HK-2 (cell line): ENCODE results near the gene SNX8.
"Not testable (repeated sequence)": the region's sequence is repeated elsewhere in the genome, so short reads cannot be mapped to it uniquely, and the experiment has no call there.

Experiments used
- DNase-seq: peaks from one replicate; pipeline ENCODE4 v3.0.0-alpha.2; 2018; ENCODE audit not compliant: unreplicated experiment

SNX8 gene, protein sequence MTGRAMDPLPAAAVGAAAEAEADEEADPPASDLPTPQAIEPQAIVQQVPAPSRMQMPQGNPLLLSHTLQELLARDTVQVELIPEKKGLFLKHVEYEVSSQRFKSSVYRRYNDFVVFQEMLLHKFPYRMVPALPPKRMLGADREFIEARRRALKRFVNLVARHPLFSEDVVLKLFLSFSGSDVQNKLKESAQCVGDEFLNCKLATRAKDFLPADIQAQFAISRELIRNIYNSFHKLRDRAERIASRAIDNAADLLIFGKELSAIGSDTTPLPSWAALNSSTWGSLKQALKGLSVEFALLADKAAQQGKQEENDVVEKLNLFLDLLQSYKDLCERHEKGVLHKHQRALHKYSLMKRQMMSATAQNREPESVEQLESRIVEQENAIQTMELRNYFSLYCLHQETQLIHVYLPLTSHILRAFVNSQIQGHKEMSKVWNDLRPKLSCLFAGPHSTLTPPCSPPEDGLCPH

DNA sequence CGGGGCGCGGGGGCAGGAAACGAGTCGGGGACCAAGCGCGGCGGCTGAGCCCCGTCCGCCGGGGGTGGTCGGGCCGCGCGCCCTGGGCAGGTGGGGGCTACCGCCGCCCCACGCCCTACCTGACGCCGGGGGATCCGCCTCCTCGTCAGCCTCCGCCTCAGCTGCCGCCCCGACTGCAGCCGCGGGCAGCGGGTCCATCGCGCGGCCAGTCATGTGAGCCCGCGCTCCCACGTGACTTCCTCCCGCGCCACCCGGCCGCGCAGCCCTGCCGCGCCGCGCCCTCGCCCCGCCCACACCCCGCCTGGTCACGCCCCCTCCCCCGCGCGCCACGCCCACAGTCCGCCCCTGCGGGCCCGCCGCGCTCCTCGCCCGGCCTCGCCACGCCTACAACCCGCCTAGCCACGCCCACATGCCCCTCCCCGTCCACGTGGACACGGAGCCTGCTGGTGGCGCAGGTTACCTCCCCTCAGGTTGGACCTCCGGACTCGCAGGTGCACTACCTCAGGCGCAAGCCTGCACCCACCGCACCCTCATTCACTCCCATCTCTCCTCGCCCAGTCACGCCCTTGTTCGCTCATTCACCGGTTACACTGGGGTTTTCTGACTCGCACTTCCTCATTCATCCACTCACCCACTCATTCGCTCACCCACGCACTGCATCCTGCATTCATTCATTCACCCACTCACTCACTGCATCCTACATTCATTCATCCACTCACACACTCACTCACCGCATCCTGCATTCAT lies at the start of gene SNX8:
Gene SNX8 (minus strand): TSS at position 233 of the 747 bp plus-strand sequence. CDS start 20 bp downstream, at position 213.
- peak; percentile 97 for DNase-seq

DNA sequence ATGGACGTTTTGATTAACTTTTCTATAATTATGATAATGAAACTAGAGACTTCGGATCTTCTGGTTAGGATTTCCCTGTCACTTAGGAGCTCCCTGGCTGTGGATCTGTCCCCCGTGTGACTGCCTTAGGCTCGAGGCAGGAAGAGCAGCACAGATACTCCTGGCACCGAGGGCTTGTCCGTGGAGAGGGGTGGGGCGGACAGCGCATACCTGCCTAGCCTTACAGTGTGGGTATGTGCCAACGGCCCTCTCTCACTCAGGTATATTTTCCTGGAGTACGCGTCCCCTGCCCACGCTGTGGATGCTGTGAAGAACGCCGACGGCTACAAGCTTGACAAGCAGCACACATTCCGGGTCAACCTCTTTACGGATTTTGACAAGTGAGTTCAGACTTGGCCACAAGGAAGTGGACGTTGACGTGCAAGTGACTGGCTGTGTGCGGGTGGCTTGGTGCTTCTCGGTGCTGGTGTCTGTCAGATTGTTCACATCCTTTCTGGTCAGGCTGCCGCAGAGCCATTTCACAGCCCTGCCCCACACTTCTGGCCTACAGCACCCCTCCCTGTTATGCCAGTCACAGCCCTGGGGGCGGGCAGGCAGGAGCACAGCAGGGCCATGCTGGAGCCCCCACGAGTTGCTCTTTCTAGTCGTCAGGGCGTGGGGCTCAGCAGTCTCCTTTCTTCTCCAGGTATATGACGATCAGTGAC lies 48.3 kb upstream of the SNX8 start:
- DNase-seq, result no peak

DNA sequence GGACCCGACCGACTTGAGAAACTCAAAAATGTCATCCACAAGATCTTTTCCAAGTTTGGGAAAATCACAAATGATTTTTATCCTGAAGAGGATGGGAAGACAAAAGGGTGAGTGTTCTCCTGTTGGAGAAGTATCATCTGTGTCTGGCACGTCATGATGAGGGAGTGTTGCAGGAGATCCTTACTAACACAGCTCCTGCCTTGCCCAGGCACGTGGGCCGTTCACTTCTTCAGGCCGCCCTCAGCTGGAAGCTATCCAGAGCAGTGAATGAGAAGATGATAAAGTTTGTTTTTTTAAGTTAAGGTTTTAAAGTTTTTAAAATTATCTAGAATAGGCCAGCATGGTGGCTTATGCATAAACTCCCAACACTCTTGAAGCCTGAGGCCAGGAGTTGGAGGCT lies 46.6 kb upstream of the SNX8 start:
- DNase-seq, result no peak

DNA sequence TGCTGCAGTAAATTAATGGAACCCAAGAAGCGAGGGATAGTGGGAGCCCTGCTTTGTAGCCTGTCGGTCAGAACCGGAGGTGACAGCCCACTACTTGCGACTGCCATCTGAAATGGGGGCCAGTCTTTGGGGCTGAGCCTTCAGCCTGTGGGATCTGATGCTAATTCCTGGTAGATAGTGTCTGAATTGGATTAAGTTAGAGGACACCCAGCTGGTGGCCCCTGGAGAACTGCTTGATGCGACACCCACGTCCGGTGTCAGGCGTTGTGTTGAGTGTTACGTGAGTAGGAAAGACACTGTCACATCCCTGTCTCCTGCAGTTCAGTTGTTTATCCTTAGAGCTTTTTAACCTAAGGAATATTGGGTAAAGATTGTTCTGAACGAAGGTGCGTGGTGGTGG lies 45.4 kb upstream of the SNX8 start:
- DNase-seq, result no peak

DNA sequence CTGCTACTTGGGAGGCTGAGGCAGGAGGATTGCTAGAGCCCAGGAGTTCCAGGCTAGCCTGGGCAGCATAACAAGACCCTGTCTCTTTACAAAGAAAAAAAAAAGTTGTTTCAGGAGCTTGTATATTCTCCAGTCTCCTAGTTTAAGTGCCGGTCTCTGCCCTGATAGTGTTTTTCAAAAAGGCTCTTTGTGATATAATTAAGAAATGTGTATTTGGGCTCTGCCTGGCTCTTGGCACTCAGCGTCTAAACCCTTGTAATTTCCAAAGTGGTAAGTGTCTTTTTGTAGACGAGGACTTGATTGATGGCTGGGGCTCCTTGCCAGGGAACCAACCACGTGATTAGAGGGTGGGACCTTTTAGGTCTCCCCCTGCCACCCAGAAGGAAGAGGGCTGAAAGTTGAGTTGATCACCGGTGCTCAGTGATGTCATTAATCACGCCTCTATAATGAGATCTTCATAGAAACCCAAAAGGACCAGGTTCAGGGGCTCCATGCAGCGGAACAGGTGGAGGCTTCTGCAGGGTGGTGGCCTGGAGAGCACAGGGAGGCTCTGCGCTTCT lies 44.8 kb upstream of the SNX8 start:
- no peak for DNase-seq

DNA sequence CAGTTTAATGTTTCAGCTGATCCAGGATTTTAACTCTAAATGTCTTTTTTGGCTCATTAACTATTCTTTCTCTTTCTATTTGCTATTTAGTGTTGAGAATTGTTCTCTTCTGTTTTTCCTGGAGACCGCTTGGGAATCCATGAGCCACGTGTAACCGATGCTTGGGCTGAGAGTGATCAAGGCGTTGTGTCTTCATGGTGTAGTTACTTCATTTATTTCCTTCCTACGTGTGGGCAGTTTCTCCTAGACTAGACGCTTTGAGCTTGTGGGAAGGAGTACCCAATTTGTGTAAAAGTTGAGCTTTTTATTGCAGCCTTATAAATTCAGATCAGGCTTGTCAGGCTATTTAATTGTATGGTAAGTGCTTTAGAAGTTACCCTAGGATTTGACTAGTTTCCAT lies 43.3 kb upstream of the SNX8 start:
- no peak for DNase-seq

DNA sequence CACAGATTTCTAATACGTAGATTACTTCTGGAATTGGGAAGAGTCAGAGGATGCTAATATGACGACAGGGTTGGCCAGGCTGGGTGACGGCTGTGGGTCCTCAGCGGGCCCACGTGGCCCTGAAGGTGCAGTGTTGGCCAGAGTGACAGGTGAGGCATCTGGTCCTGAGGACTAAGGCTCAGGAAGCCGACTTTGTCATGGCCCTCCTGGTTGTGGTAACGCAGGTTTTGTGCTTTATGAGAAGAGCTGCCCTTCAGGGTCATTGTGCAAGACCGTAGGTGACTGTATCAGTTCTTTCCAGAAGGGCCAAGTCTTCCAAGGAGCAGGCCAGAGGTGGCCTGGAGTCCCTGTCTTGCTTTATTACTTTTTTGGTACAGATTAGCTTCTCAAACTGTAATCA lies 42.9 kb upstream of the SNX8 start:
- DNase-seq, result no peak

DNA sequence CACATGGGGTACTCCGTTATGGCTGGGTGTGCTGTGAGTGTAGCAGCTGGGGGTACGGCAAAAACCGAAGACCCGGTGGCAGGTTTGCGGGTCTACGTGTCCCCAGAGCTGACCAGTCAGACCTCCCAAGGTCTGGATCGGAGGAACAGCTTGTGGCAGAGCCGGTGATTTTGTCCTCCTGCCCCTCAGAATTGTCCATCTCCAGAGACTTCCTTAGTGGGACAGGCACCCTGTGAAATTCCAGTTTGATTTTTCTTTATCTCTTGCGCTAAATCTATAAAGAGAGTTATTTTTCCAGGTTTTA lies 41.4 kb upstream of the SNX8 start:
- DNase-seq, result no peak

DNA sequence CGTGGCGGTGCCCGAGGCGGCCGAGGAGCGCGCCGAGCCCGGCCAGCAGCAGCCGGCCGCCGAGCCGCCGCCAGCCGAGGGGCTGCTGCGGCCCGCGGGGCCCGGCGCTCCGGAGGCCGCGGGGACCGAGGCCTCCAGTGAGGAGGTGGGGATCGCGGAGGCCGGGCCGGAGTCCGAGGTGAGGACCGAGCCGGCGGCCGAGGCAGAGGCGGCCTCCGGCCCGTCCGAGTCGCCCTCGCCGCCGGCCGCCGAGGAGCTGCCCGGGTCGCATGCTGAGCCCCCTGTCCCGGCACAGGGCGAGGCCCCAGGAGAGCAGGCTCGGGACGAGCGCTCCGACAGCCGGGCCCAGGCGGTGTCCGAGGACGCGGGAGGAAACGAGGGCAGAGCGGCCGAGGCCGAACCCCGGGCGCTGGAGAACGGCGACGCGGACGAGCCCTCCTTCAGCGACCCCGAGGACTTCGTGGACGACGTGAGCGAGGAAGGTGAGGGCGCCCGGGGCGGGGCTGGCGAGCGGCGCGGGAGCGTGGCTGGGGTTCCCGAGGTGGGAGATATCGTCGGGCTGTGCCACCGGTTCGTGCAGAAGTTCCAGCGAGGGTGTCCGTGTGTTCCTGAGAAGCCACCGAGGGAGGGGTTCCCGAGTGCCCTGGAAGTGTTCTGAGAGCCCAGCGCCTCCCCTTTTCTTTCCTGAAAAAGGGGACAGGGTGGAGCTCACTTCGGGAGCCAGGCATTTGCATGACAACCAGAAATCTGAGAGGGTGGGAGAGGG lies 40.9 kb upstream of the SNX8 start:
- peak; percentile 35 for DNase-seq

DNA sequence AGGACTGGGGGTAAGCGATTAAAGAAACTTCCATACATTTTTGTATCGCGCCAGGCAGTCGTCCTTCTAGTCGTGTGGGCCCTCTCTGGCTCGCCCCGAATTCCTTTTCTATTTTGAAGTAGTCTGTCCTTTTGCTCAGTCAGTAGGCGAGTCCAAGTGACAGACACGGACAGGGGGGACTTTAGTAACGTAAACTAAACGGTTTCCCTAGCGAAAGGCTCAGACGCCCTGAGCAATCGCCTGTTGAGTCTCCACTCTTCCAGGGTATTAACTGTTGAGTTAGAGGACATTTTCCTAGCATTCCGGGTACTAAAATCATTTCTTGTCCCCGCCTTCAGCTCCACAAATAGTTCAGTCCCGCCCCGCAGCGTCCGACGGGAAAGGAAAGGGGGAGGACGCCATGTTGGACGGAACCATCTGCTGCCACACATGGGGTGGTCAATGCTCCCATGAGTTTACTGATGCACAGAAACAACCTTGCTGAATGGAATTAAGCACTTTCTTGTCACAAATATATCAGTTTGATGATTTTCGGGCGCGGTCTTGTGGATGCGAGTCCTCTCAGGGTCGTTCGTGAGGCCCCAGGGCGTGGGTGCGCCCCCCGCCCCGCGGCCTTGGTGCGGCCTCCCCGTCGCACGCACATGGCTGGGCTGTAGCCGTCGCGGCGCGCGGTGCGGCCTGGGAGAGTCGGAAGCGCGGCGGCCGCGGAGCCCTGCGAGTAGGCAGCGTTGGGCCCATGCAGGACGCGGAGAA lies 40.1 kb upstream of the SNX8 start, which contains the start of gene EIF3B:
Gene EIF3B (plus strand): TSS at position 642 of the 753 bp plus-strand sequence. CDS start 95 bp downstream, at position 737.
- peak; percentile 86 for DNase-seq

DNA sequence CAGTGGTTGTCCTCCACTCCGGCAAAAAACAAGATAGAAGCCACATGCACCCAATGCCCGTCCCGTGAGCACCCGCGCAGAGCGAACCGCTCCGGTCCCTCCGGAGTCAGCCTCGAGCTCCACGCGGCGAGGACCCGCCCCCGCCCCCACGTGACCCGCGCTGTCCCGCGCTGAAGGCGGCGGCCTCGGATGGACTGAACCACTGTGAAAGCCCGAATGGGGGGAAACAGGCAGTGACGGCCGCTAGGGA lies 39.6 kb upstream of the SNX8 start:
- peak; percentile 93 for DNase-seq

DNA sequence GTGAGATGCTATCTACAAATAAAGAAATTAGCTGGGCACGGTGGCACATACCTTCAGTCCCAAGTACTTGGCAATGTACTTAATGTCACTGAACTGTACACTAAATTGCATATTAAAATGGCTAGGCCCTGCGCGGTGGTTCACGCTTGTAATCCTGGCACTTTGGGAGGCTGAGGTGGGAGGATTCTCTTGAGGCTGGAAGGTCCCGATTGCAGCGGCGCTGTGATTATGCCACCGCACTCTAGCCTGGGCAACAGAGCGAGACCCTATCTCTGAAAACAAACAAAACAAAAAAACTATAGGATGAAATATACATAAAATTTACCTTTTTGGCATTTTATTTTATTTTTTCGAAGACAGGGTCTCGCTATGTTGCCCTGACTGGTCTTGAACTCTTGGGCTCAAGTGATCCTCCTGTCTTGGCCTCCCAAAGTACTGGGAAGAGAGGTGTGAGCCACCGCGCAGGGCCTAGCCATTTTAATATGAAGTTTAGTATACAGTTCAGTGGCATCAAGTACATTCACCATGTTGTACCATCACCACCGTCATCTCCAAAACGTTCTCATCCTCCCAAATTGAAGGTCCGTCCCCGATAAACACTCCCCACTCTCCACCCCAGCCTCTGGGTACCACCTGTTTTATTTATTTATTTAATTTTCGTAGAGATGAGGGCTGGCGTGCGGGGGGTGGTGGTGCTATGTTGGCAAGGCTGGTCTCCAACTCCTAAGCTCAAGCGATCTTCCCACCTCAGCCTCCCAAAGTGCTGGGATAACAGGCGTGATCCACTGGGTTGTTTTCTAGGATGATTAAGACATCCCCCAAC lies 39.1 kb upstream of the SNX8 start:
- no peak for DNase-seq

DNA sequence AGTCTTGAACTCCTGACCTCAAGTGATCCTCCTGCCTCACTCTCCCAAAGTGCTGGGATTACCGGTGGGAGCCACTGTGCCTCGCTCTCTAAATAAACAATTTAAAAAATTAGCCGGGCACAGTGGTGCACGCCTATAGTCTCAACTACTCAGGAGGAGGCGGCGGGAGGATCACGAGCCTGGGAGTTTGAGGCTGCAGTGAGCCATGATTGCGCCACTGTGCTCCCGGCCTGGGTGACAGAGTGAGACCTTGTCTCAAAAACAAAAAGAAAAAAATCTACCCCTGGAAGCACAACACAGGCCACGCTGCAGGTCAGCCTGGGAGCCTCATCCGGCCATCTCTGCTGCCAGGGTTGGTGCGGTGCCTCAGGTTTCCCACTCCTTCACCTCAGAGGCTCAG lies 36.6 kb upstream of the SNX8 start:
- DNase-seq, result no peak

DNA sequence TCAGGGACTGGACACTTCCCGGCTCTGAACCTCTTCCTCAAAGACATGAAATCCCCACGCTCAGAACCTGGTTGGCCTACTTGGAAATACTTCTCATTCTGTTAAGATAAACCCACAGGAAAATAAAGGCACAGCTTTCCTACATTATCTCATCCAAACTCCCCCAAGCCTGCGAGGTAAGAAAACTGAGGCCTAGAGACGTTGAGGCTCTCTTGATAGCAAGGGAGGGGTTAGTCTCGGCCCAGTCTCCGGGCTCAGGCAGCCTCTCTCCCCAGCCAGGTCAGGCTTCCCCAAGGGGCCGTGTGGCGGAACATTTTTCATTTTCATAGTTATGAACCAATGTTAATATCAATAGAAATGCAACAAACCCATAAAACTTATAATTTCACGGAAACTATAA lies 35.8 kb upstream of the SNX8 start:
- no peak for DNase-seq

DNA sequence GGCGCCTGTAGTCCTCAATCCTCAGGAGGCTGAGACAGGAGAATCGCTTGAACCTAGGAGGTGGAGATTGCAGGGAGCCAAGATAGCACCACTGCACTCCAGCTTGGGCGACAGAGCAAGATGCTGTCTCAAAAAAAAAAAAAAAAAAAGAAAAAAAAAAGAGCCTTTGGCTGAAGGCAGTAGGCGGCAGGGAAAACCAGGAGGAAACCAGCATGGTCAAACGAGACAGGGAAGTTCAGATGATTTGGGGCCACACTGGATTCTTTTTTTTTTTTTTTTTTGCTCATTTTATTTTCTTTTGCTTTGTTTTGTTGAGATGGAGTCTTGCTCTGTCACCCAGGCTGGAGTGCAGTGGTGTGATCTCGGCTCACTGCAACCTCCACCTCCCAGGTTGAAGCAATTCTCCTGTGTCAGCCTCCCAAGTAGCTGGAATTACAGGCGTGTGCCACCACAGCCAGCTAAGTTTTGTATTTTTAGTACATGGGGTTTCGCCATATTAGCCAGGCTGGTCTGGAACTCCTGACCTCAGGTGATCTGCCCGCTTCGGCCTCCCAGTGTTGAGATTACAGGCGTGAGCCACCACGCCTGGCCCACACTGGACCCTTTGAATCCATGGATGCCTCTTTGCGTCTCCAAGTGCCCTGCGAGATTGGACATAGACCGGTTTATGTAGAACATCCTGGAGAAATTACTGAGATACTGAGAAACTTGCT lies 33.3 kb upstream of the SNX8 start:
- DNase-seq, result not testable (repeated sequence)

DNA sequence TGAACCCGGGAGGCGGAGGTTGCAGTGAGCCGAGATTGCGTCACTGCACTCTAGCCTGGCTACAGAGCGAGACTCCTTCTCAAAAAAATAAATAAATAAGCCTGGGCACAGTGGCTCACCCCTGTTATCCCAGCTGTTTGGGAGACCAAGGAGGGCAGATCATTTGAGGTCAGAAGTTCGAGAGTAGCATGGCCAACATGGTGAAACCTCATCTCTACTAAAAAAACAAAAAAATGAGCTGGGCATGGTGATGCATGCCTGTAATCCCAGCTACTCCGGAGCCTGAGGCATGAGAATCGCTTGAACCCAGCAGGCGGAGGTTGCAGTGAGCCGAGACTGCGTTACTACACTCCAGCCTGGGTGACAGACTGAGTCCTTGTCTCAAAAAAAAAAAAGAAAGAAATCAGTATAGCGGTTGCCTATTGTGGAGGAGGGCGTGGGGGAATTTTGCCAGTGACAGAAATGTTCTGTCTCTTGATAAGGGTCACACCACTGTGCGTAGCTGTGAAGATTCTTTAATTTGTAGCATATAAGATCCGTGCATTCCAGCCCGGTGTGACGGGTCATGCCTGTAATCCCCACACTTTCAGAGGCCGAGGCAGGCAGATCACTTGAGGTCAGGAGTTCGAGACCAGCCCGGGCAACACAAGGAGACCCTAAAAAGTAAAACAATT lies 22.5 kb upstream of the SNX8 start:
- DNase-seq, result no peak

DNA sequence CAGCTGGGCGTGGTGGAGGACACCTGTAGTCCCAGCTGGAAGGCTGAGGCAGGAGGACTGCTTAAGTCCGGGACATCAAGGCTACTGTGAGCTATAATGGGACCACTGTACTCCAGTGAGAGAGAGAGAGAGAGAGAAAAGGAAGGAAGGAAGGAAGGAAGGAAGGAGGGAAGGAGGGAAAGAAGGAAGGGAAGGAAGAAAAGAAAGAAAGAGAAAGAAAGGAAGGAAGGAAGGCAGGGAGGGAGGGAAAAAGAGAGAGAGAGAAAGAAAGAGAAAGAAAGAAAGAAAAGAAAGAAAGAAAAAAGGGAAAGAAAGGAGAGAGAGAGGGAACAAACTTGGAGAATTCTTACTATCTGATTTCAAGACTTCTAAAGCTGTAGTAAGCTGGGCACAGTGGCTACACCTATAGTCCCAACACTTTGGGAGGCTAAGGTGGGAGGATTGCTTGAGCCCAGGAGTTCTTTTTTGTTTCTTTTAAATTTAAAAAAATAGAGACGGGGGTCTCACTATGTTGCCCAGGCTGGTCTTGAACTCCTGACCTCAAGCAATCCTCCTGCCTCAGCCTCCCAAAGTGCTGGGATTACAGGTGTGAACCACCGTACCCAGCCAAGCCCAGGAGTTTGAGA lies 18.5 kb upstream of the SNX8 start:
- not testable (repeated sequence) for DNase-seq

DNA sequence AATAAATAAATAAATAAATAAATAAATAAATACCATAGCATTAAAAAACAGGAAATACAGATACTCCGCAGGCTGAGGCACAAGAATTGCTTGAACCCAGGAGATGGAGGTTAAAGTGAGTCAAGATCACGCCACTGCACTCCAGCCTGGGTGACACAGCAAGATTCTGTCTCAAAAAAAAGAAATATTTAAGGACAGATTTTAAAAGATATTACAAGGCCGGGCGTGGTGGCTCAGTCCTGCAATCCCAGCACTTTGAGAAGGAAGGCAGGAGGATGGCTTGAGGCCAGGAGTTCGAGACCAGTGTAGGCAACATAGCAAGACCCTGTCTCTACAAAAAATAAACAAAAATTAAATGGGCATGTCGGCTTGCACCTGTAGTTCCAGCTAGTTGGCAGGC lies 17.5 kb upstream of the SNX8 start:
- no peak for DNase-seq
